K562 (cell line): Measurements from ENCODE around the gene RPP14.

ENCODE experiments used
- CHD1 ChIP-seq: fragments of 200-600 bp; sonication (generic); IDR thresholded peaks from one replicate; pipeline ENCODE4 v1.6.1; 2012; ENCODE audit warnings: mild to moderate bottlenecking, moderate library complexity, low read length, inconsistent platforms
- L3MBTL2 ChIP-seq: fragments of 450-650 bp; IDR thresholded peaks from 2 replicates; pipeline ENCODE4 v1.6.1; 2016; ENCODE audit warnings: mild to moderate bottlenecking, moderate library complexity
- LARP7 ChIP-seq: fragments of 450-650 bp; IDR thresholded peaks from 2 replicates; pipeline ENCODE4 v1.6.1; 2016
- MAFK ChIP-seq: IDR thresholded peaks from 2 replicates; pipeline ENCODE4 v1.6.1; 2011; ENCODE audit warnings: low read length, improper control_type of control experiment
- MAZ ChIP-seq, 2 experiments: fragments of 450-650 bp in 1 of 2; sonication (generic) in 1 of 2; formaldehyde crosslinking; IDR thresholded peaks in 1 of 2; conservative IDR thresholded peaks in 1 of 2; 2 replicates each; pipeline versions ENCODE4 v1.4.0 to v1.5.0; 2020; ENCODE audit warnings: mild to moderate bottlenecking in 1 of 2, missing genetic modification reagents in 1 of 2
- MTA3 ChIP-seq: fragments of 450-650 bp; formaldehyde crosslinking; IDR thresholded peaks from 2 replicates; pipeline ENCODE4 v1.6.1; 2017; ENCODE audit warnings: mild to moderate bottlenecking, borderline replicate concordance
- ZFP1 ChIP-seq: fragments of 450-650 bp; formaldehyde crosslinking; IDR thresholded peaks from 2 replicates; pipeline ENCODE4 v1.4.0; 2020; ENCODE audit warnings: mild to moderate bottlenecking, mixed read lengths
- ZNF134 ChIP-seq: fragments of 250-450 bp; sonication (Bioruptor Pico); conservative IDR thresholded peaks from 2 replicates; pipeline ENCODE4 v1.4.0; 2020
- ZNF431 ChIP-seq: sonication (generic); formaldehyde crosslinking; IDR thresholded peaks from 2 replicates; pipeline ENCODE4 v1.8.0; 2022; ENCODE audit warnings: mild to moderate bottlenecking, missing genetic modification reagents
- ZNF766 ChIP-seq: fragments of 200-800 bp; sonication (Bioruptor generic); conservative IDR thresholded peaks from 2 replicates; pipeline ENCODE4 v1.6.1; 2016; ENCODE audit warnings: missing genetic modification characterization, missing compliant biosample characterization
- TF ChIP-seq, protein P1 (sequence below): sonication (generic); formaldehyde crosslinking; IDR thresholded peaks from 2 replicates; pipeline ENCODE4 v1.8.1; 2023; ENCODE audit warnings: mild to moderate bottlenecking, missing genetic modification reagents, moderate library complexity

- TF ChIP-seq LARP7, result no peak
- TF ChIP-seq ZNF431 (CRISPR knock-in tag), result no peak
- no peak for TF ChIP-seq MTA3
- no peak for TF ChIP-seq MAZ (CRISPR knock-in tag; conservative IDR thresholded peaks at IDR 0.05 in 1 of 2, IDR thresholded peaks at IDR 0.05 in 1 of 2)
- TF ChIP-seq, protein P1, sequence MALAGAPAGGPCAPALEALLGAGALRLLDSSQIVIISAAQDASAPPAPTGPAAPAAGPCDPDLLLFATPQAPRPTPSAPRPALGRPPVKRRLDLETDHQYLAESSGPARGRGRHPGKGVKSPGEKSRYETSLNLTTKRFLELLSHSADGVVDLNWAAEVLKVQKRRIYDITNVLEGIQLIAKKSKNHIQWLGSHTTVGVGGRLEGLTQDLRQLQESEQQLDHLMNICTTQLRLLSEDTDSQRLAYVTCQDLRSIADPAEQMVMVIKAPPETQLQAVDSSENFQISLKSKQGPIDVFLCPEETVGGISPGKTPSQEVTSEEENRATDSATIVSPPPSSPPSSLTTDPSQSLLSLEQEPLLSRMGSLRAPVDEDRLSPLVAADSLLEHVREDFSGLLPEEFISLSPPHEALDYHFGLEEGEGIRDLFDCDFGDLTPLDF, result no peak
- no peak for TF ChIP-seq L3MBTL2
- no peak for TF ChIP-seq CHD1
- TF ChIP-seq ZNF766 (CRISPR knock-in tag), result no peak
- TF ChIP-seq ZNF134 (CRISPR knock-in tag), result no peak
- no peak for TF ChIP-seq ZFP1
- TF ChIP-seq MAFK, result no peak
These were observed 60.7 kb downstream of the RPP14 start for GRCh38 chr3:58366699-58367098.
